GM12891 (cell line): Measurements from ENCODE around the gene VPS51.

ENCODE experiments used
- PAX5 ChIP-seq: IDR thresholded peaks from 2 replicates; pipeline ENCODE4 v1.6.1; 2011; ENCODE audit warnings: low read length, moderate library complexity, mild to moderate bottlenecking; ENCODE audit not compliant: insufficient read depth, severe bottlenecking
- POLR2A ChIP-seq: IDR thresholded peaks from 2 replicates; pipeline ENCODE4 v1.6.1; 2011; ENCODE audit warnings: low read depth, low read length, control low read depth
- POLR2AphosphoS5 ChIP-seq: IDR thresholded peaks from 2 replicates; pipeline ENCODE4 v1.6.1; 2011; ENCODE audit warnings: low read depth, low read length, control low read depth
- POU2F2 ChIP-seq: IDR thresholded peaks from 2 replicates; pipeline ENCODE4 v1.6.1; 2011; ENCODE audit warnings: low read depth, mild to moderate bottlenecking, control low read depth, low read length, moderate library complexity
- SPI1 ChIP-seq: IDR thresholded peaks from 2 replicates; pipeline ENCODE4 v1.6.1; 2011; ENCODE audit warnings: low read depth, low read length, control low read depth
- TAF1 ChIP-seq: IDR thresholded peaks from 2 replicates; pipeline ENCODE4 v1.6.1; 2011; ENCODE audit warnings: low read depth, low read length, control low read depth

DNA sequence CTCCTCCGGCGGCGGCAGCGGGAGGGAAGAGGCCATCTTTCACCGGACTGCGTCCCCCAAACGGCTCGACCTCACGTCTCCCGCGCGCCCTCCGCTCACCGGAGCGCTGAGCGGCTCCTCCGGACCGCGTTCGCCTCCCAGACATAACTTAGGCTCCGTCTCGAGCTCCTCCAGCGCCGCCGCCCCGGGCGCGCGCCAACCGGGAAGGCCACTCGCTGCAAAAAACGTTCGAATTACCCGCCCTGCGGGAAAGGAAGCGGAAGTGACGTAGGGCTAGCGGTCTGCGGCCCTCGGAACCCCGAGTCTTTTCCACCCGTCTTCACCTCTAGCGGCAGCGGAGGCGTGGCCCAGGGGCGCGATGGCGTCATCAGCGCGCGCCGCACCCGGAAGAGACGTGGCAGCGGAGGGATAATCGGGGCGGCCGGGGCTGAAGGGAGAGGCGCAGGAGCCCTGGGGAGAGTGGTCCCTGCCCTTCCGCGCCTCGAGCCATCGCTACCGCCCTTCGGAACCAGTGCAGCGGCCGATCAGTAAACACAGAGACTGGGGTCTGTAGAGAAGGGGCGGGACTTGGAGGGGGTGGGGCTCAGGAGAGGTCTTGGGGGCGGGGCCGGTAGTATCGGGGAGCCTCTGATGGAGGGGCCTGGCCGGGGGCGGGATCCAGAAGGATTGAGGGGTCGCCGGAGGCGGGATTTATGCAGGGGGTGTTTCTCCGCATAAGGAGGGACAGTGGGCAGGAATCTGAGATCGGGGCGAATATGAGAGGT lies 12.0 kb upstream of the VPS51 start, which contains the start of the genes CDCA5 and ZFPL1:
- TF ChIP-seq POLR2A (peak; percentile 69; the same call in 1 of the 2 replicates), POLR2AphosphoS5 (peak; percentile 85), TAF1 (peak; percentile 48), POU2F2 (peak; percentile 58), SPI1 (no peak), PAX5 (no peak)
